ENCODE measurements around the gene LRRK1. TPM values are rescaled to one million over a fixed set of nuclear protein-coding genes. Genes with fewer than 3 reads are reported as not detected.

Gene LRRK1
- total and polyA plus RNA-seq, 2 of the 13 experiments (the other 11 are each of a cell fraction or from before 2014, with no cell fraction given): 0.13 to 1.2 TPM

DNA sequence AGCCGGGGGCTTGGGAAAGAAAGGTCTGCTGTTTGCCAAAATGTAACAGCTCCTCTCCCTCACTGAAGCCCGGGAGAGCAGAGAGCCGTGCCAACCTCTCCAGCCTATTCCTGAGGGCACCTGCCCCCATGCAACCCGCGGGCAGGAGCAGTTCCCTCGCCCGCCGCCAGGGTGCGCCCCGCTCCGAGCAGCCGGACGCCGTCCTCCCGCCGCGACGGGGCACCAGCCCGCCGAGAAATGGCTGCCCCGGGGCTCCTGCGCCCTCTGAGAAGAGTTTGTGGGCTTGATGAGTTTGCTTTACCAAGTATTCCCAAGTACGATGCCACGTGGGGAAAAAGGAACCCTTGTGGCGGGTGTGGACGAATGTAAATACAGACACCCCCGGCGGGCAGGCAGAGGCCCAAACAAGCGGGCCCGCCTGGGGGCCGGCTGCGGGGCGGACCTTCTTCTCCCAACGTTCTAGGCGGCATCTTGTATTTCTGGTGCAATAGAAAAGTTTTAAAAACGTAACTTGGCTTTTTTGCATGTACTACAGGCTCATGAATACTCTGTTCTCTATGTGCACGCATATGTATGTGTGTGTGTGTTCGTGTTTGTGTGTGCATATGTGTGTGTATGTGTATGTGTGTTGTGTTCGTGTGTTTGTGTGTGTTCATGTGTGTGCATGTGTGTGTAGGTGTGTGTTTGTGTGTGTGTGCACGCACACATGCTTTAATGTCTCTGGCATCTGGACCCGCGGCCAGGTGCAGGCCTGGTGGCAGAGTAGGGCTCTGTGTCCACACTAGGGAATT lies 169.8 kb downstream of the LRRK1 start (continued):
- peak; percentile 75 for TF ChIP-seq ERF (CRISPR knock-in tag; IDR thresholded peaks at IDR 0.05)
- TF ChIP-seq, protein P1, sequence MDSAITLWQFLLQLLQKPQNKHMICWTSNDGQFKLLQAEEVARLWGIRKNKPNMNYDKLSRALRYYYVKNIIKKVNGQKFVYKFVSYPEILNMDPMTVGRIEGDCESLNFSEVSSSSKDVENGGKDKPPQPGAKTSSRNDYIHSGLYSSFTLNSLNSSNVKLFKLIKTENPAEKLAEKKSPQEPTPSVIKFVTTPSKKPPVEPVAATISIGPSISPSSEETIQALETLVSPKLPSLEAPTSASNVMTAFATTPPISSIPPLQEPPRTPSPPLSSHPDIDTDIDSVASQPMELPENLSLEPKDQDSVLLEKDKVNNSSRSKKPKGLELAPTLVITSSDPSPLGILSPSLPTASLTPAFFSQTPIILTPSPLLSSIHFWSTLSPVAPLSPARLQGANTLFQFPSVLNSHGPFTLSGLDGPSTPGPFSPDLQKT (CRISPR knock-in tag; IDR thresholded peaks at IDR 0.05; ENCODE audit: borderline replicate concordance): no peak
- TF ChIP-seq PHF5A (CRISPR knock-in tag; IDR thresholded peaks at IDR 0.05; ENCODE audit: low read depth, unreplicated experiment): no peak
- peak; percentile 97 for TF ChIP-seq HNRNPL (IDR thresholded peaks at IDR 0.05; ENCODE audit: low read depth, low read length)
- peak; percentile 68 for TF ChIP-seq HDAC1 (CRISPR knock-in tag; IDR thresholded peaks at IDR 0.05)
- peak; percentile 88 for TF ChIP-seq RAD21 (CRISPR knock-in tag; IDR thresholded peaks at IDR 0.05)
- peak; percentile 59; the same call in 1 of the 2 replicates for TF ChIP-seq KLF12 (CRISPR knock-in tag; IDR thresholded peaks at IDR 0.05; ENCODE audit: borderline replicate concordance)
- TF ChIP-seq, protein P2, sequence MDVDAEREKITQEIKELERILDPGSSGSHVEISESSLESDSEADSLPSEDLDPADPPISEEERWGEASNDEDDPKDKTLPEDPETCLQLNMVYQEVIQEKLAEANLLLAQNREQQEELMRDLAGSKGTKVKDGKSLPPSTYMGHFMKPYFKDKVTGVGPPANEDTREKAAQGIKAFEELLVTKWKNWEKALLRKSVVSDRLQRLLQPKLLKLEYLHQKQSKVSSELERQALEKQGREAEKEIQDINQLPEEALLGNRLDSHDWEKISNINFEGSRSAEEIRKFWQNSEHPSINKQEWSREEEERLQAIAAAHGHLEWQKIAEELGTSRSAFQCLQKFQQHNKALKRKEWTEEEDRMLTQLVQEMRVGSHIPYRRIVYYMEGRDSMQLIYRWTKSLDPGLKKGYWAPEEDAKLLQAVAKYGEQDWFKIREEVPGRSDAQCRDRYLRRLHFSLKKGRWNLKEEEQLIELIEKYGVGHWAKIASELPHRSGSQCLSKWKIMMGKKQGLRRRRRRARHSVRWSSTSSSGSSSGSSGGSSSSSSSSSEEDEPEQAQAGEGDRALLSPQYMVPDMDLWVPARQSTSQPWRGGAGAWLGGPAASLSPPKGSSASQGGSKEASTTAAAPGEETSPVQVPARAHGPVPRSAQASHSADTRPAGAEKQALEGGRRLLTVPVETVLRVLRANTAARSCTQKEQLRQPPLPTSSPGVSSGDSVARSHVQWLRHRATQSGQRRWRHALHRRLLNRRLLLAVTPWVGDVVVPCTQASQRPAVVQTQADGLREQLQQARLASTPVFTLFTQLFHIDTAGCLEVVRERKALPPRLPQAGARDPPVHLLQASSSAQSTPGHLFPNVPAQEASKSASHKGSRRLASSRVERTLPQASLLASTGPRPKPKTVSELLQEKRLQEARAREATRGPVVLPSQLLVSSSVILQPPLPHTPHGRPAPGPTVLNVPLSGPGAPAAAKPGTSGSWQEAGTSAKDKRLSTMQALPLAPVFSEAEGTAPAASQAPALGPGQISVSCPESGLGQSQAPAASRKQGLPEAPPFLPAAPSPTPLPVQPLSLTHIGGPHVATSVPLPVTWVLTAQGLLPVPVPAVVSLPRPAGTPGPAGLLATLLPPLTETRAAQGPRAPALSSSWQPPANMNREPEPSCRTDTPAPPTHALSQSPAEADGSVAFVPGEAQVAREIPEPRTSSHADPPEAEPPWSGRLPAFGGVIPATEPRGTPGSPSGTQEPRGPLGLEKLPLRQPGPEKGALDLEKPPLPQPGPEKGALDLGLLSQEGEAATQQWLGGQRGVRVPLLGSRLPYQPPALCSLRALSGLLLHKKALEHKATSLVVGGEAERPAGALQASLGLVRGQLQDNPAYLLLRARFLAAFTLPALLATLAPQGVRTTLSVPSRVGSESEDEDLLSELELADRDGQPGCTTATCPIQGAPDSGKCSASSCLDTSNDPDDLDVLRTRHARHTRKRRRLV (CRISPR knock-in tag; IDR thresholded peaks at IDR 0.05): no peak
- no peak for TF ChIP-seq ZNF557 (CRISPR knock-in tag; IDR thresholded peaks at IDR 0.05)
- TF ChIP-seq ZNF577 (CRISPR knock-in tag; IDR thresholded peaks at IDR 0.05; ENCODE audit: borderline replicate concordance, low read depth): no peak
- TF ChIP-seq, protein P3, sequence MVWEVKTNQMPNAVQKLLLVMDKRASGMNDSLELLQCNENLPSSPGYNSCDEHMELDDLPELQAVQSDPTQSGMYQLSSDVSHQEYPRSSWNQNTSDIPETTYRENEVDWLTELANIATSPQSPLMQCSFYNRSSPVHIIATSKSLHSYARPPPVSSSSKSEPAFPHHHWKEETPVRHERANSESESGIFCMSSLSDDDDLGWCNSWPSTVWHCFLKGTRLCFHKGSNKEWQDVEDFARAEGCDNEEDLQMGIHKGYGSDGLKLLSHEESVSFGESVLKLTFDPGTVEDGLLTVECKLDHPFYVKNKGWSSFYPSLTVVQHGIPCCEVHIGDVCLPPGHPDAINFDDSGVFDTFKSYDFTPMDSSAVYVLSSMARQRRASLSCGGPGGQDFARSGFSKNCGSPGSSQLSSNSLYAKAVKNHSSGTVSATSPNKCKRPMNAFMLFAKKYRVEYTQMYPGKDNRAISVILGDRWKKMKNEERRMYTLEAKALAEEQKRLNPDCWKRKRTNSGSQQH (CRISPR knock-in tag; IDR thresholded peaks at IDR 0.05; ENCODE audit: low read depth): no peak
- TF ChIP-seq, protein P4, sequence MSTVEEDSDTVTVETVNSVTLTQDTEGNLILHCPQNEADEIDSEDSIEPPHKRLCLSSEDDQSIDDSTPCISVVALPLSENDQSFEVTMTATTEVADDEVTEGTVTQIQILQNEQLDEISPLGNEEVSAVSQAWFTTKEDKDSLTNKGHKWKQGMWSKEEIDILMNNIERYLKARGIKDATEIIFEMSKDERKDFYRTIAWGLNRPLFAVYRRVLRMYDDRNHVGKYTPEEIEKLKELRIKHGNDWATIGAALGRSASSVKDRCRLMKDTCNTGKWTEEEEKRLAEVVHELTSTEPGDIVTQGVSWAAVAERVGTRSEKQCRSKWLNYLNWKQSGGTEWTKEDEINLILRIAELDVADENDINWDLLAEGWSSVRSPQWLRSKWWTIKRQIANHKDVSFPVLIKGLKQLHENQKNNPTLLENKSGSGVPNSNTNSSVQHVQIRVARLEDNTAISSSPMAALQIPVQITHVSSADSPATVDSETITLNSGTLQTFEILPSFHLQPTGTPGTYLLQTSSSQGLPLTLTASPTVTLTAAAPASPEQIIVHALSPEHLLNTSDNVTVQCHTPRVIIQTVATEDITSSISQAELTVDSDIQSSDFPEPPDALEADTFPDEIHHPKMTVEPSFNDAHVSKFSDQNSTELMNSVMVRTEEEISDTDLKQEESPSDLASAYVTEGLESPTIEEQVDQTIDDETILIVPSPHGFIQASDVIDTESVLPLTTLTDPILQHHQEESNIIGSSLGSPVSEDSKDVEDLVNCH (CRISPR knock-in tag; IDR thresholded peaks at IDR 0.05): no peak
- no peak for TF ChIP-seq FOSL1 (CRISPR knock-in tag; IDR thresholded peaks at IDR 0.05; ENCODE audit: borderline replicate concordance)
- TF ChIP-seq FOXM1 (CRISPR knock-in tag; IDR thresholded peaks at IDR 0.05): no peak
- TF ChIP-seq ZEB1 (IDR thresholded peaks at IDR 0.05; ENCODE audit: insufficient replicate concordance, low read depth): no peak
- TF ChIP-seq ZNF598 (CRISPR knock-in tag; IDR thresholded peaks at IDR 0.05; ENCODE audit: borderline replicate concordance): no peak
- no peak for TF ChIP-seq CENPX (CRISPR knock-in tag; IDR thresholded peaks at IDR 0.05)
- 0 out of 2 replicates have a peak, but pooled peaks have one; percentile 71 for TF ChIP-seq ARHGAP35 (CRISPR knock-in tag; IDR thresholded peaks at IDR 0.05; ENCODE audit: borderline replicate concordance)
